Trophoblast cell (in vitro differentiated cells and primary cell): ENCODE data around the gene TTC12.
A peak's percentile ranks its signal among the peaks of the same experiment; 100 is the strongest.

Source experiments
- DNase-seq, 2 donors: peaks; one replicate each; pipeline ENCODE4 v3.0.0-alpha.2; 2016
- H2AFZ ChIP-seq: 2 replicates; pipeline ENCODE4 v1.6.1; 2013; ENCODE audit warnings: low read length, moderate library complexity, mild to moderate bottlenecking; ENCODE audit not compliant: insufficient read depth, poor library complexity
- H2AK5ac ChIP-seq: 2 replicates; pipeline ENCODE4 v1.6.1; 2013; ENCODE audit warnings: mild to moderate bottlenecking, low read length
- H2BK120ac ChIP-seq: 2 replicates; pipeline ENCODE4 v1.6.1; 2013; ENCODE audit warnings: low read length, mild to moderate bottlenecking, moderate library complexity; ENCODE audit not compliant: insufficient read depth, poor library complexity
- H2BK12ac ChIP-seq: 2 replicates; pipeline ENCODE4 v1.6.1; 2013; ENCODE audit warnings: mild to moderate bottlenecking, low read length, moderate library complexity
- H2BK5ac ChIP-seq: 2 replicates; pipeline ENCODE4 v1.6.1; 2013; ENCODE audit warnings: low read length, low read depth, moderate library complexity, mild to moderate bottlenecking; ENCODE audit not compliant: poor library complexity
- H3K14ac ChIP-seq: 2 replicates; pipeline ENCODE4 v1.6.1; 2013; ENCODE audit warnings: mild to moderate bottlenecking, low read length
- H3K18ac ChIP-seq: 2 replicates; pipeline ENCODE4 v1.6.1; 2013; ENCODE audit warnings: mild to moderate bottlenecking, low read length
- H3K23ac ChIP-seq: 2 replicates; pipeline ENCODE4 v1.6.1; 2013; ENCODE audit warnings: low read length
- H3K27ac ChIP-seq: 2 replicates; pipeline ENCODE4 v1.5.1; 2013; ENCODE audit warnings: low read depth, mild to moderate bottlenecking, inconsistent platforms, low read length, moderate library complexity
- H3K27me3 ChIP-seq: 2 replicates; pipeline ENCODE4 v1.6.1; 2013; ENCODE audit warnings: inconsistent platforms, mild to moderate bottlenecking, low read length, moderate library complexity; ENCODE audit not compliant: insufficient read depth
- H3K36me3 ChIP-seq, 2 experiments: 1 replicate in 1 of 2; 2 replicates in 1 of 2; pipeline ENCODE4 v1.6.1; 2013; ENCODE audit warnings: low read length in 2 of 2, mild to moderate bottlenecking in 2 of 2, moderate library complexity in 1 of 2; ENCODE audit not compliant: insufficient read depth in 2 of 2, control insufficient read depth in 1 of 2
- H3K4ac ChIP-seq: 2 replicates; pipeline ENCODE4 v1.6.1; 2013; ENCODE audit warnings: low read depth, mild to moderate bottlenecking, low read length, moderate library complexity
- H3K4me1 ChIP-seq, 2 experiments: 1 replicate in 1 of 2; 2 replicates in 1 of 2; pipeline ENCODE4 v1.6.1; 2013; ENCODE audit warnings: low read length in 2 of 2, mild to moderate bottlenecking in 2 of 2, moderate library complexity in 1 of 2; ENCODE audit not compliant: insufficient read depth in 2 of 2, control insufficient read depth in 1 of 2
- H3K4me2 ChIP-seq: 2 replicates; pipeline ENCODE4 v1.6.1; 2013; ENCODE audit warnings: inconsistent platforms, mild to moderate bottlenecking, low read length, moderate library complexity
- H3K4me3 ChIP-seq: 2 replicates; pipeline ENCODE4 v1.5.1; 2013; ENCODE audit warnings: mild to moderate bottlenecking, low read depth, low read length, inconsistent platforms
- H3K79me1 ChIP-seq: one replicate; pipeline ENCODE4 v1.6.1; 2013; ENCODE audit warnings: low read length
- H3K79me2 ChIP-seq: 2 replicates; pipeline ENCODE4 v1.6.1; 2013; ENCODE audit warnings: low read length, mild to moderate bottlenecking; ENCODE audit not compliant: control insufficient read depth, insufficient read depth, poor library complexity
- H3K9ac ChIP-seq: 2 replicates; pipeline ENCODE4 v1.6.1; 2013; ENCODE audit warnings: mild to moderate bottlenecking, low read length
- H3K9me3 ChIP-seq: 2 replicates; pipeline ENCODE4 v1.6.1; 2013; ENCODE audit warnings: low read depth, mild to moderate bottlenecking, control low read depth, inconsistent platforms, low read length; ENCODE audit not compliant: insufficient read depth
- H4K12ac ChIP-seq: 2 replicates; pipeline ENCODE4 v1.6.1; 2013; ENCODE audit warnings: low read depth, mild to moderate bottlenecking, low read length, moderate library complexity
- H4K8ac ChIP-seq: 2 replicates; pipeline ENCODE4 v1.6.1; 2013; ENCODE audit warnings: low read depth, mild to moderate bottlenecking, low read length, moderate library complexity
- H4K91ac ChIP-seq: one replicate; pipeline ENCODE4 v1.6.1; 2013; ENCODE audit warnings: low read depth, mild to moderate bottlenecking, low read length, moderate library complexity
- WGBS: extraction: QIAGEN DNeasy Blood & Tissue Kit; methylation state at CpG from one replicate; pipeline ENCODE4 v1.1.7; 2013; ENCODE audit warnings: missing lambda C conversion rate; ENCODE audit not compliant: insufficient read length, insufficient coverage; ENCODE audit errors: extremely low coverage; 5-methylcytosine and 5-hydroxymethylcytosine counted together

TTC12 gene

GRCh38 chr11:113272927-113273615, 41.3 kb upstream of the TTC12 start:
- no peak overlapping the region for H2BK120ac ChIP-seq
- H3K18ac ChIP-seq: no peak overlapping the region
- no peak overlapping the region for H4K8ac ChIP-seq
- no peaks in the 10 kb centered on the region for H3K4me1 ChIP-seq
- no peak overlapping the region for H4K12ac ChIP-seq
- no peaks in the 10 kb centered on the region for H3K27me3 ChIP-seq
- H2BK12ac ChIP-seq: no peak overlapping the region
- no peak overlapping the region for H2AFZ ChIP-seq
- no peaks in the 10 kb centered on the region for H3K79me1 ChIP-seq
- H3K4me3 ChIP-seq: no peak overlapping the region
- peaks cover 1% of the 10 kb centered on the region for H3K9me3 ChIP-seq
- no peak overlapping the region for H3K4ac ChIP-seq
- H3K4me2 ChIP-seq: no peak overlapping the region
- no peak for DNase-seq
- no peaks in the 10 kb centered on the region for H3K36me3 ChIP-seq
- no peaks in the 10 kb centered on the region for H3K79me2 ChIP-seq
- H3K27ac ChIP-seq: no peak overlapping the region
- no peak overlapping the region for H2AK5ac ChIP-seq
- H3K14ac ChIP-seq: no peak overlapping the region
- H4K91ac ChIP-seq: no peak overlapping the region
- no peak overlapping the region for H2BK5ac ChIP-seq
- WGBS: no CpG with 5 or more reads among the region's 34 CpGs
- H3K23ac ChIP-seq: no peak overlapping the region
- no peak overlapping the region for H3K9ac ChIP-seq

- H4K91ac ChIP-seq: no peak overlapping the region
- H3K27me3 ChIP-seq: no peaks in the 10 kb centered on the region
- H3K79me1 ChIP-seq: no peaks in the 10 kb centered on the region
- H3K18ac ChIP-seq: no peak overlapping the region
- no peaks in the 10 kb centered on the region for H3K36me3 ChIP-seq
- no peak overlapping the region for H3K27ac ChIP-seq
- H3K4me3 ChIP-seq: no peak overlapping the region
- H2AK5ac ChIP-seq: no peak overlapping the region
- H3K4me2 ChIP-seq: no peak overlapping the region
- H2BK12ac ChIP-seq: no peak overlapping the region
- no peaks in the 10 kb centered on the region for H3K4me1 ChIP-seq
- H3K23ac ChIP-seq: no peak overlapping the region
- peaks cover 1% of the 10 kb centered on the region for H3K9me3 ChIP-seq
- DNase-seq: no peak
- no peak overlapping the region for H3K9ac ChIP-seq
- no peak overlapping the region for H4K8ac ChIP-seq
- no peak overlapping the region for H2BK120ac ChIP-seq
- no CpG with 5 or more reads among the region's 10 CpGs for WGBS
- no peak overlapping the region for H2BK5ac ChIP-seq
- no peak overlapping the region for H3K4ac ChIP-seq
- H3K14ac ChIP-seq: no peak overlapping the region
- no peak overlapping the region for H4K12ac ChIP-seq
- no peak overlapping the region for H2AFZ ChIP-seq
- H3K79me2 ChIP-seq: no peaks in the 10 kb centered on the region
Measured at GRCh38 chr11:113273720-113274119, 40.7 kb upstream of the TTC12 start.

GRCh38 chr11:113274713-113275582, 39.4 kb upstream of the TTC12 start:
- no peak overlapping the region for H3K4me2 ChIP-seq

GRCh38 chr11:113275602-113276001, 38.8 kb upstream of the TTC12 start:
- H3K4ac ChIP-seq: no peak overlapping the region
- no peaks in the 10 kb centered on the region for H3K79me1 ChIP-seq
- H4K12ac ChIP-seq: no peak overlapping the region
- H3K18ac ChIP-seq: no peak overlapping the region
- H3K79me2 ChIP-seq: no peaks in the 10 kb centered on the region
- no peaks in the 10 kb centered on the region for H3K27me3 ChIP-seq
- H4K91ac ChIP-seq: no peak overlapping the region
- H3K4me3 ChIP-seq: no peak overlapping the region
- H3K4me2 ChIP-seq: no peak overlapping the region
- H3K23ac ChIP-seq: no peak overlapping the region
- no peak overlapping the region for H4K8ac ChIP-seq
- no peaks in the 10 kb centered on the region for H3K9me3 ChIP-seq
- no CpG with 5 or more reads among the region's 7 CpGs for WGBS
- no peak overlapping the region for H3K14ac ChIP-seq
- no peak overlapping the region for H2BK5ac ChIP-seq
- H3K4me1 ChIP-seq: no peaks in the 10 kb centered on the region
- H3K36me3 ChIP-seq: no peaks in the 10 kb centered on the region
- no peak overlapping the region for H2AK5ac ChIP-seq
- H2BK120ac ChIP-seq: no peak overlapping the region
- H2BK12ac ChIP-seq: no peak overlapping the region
- no peak overlapping the region for H3K9ac ChIP-seq
- no peak overlapping the region for H2AFZ ChIP-seq
- H3K27ac ChIP-seq: no peak overlapping the region
- DNase-seq: no peak

More at GRCh38 chr11:113274713-113275582, 39.4 kb upstream of the TTC12 start:
- H3K79me2 ChIP-seq: no peaks in the 10 kb centered on the region
- H3K9me3 ChIP-seq: no peaks in the 10 kb centered on the region
- H3K27me3 ChIP-seq: no peaks in the 10 kb centered on the region
- DNase-seq: peak in 1 of 2 donors; percentile 16
- H2AFZ ChIP-seq: no peak overlapping the region
- no peak overlapping the region for H3K4ac ChIP-seq
- H2BK120ac ChIP-seq: no peak overlapping the region
- no CpG with 5 or more reads among the region's 19 CpGs for WGBS
- no peak overlapping the region for H4K8ac ChIP-seq
- no peaks in the 10 kb centered on the region for H3K36me3 ChIP-seq
- no peak overlapping the region for H3K14ac ChIP-seq
- no peaks in the 10 kb centered on the region for H3K4me1 ChIP-seq
- no peak overlapping the region for H3K9ac ChIP-seq
- no peak overlapping the region for H3K27ac ChIP-seq
- H3K23ac ChIP-seq: no peak overlapping the region
- H3K18ac ChIP-seq: no peak overlapping the region
- no peak overlapping the region for H2BK12ac ChIP-seq
- H3K79me1 ChIP-seq: no peaks in the 10 kb centered on the region
- H4K91ac ChIP-seq: no peak overlapping the region
- H4K12ac ChIP-seq: no peak overlapping the region
- H2BK5ac ChIP-seq: no peak overlapping the region
- H2AK5ac ChIP-seq: no peak overlapping the region
- H3K4me3 ChIP-seq: no peak overlapping the region
